H54 (cell line): ENCODE data around the gene PUS7.
"Not testable (repeated sequence)": the region's sequence is repeated elsewhere in the genome, so short reads cannot be mapped to it uniquely, and the experiment has no call there.

Experiments used
- DNase-seq: peaks from one replicate; pipeline ENCODE4 v3.0.0; 2011; ENCODE audit warnings: low spot score, mixed read lengths; ENCODE audit not compliant: insufficient read length
- FAIRE-seq: peaks from 3 replicates; lab custom pipeline; 2011; peaks lifted over from hg19 to GRCh38; lab: Jason Lieb, UNC
- POLR2A ChIP-seq: IDR thresholded peaks from 2 replicates; pipeline ENCODE4 v1.6.1; 2011; ENCODE audit warnings: low read depth, mild to moderate bottlenecking, low read length

PUS7 gene

DNA sequence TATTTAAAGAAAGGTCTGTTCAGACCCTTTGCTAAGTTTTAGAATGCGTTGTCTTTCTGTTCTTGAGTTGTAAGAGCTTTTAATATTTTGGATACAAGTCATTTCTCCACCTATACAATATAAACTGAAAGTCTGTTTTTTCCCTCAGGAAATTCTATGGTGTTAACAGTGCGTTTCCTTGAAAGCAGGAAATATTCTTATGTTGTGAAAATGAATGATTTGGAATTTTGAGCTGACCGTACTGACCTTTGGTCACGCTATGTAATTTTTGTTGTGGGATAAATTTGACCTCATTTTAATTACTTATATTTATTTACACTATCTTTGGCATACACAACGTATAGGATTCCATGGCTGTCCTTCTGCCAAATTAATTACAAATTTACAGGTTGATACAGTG, 43.5 kb downstream of the PUS7 start:
- TF ChIP-seq POLR2A, result no peak
- DNase-seq (no peak), FAIRE-seq (no peak)

DNA sequence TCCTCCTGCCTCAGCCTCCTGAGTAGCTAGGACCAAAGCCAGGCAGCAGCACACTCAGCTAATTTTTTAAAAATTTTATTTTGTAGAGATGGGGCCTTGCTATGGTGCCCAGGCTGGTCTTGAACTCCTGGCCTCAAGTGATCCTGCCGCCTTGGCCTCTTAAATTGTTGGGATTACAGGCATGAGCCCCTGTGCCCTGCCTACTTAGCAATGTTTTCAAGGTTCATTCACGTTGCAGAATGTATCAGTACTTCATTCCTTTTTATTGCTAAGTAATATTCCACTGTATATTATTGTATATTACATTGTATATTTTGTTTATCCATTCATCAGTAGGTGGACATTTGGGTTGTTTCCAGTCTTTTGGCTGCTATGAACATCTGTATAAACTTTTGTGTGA, 44.2 kb downstream of the PUS7 start:
- no peak for DNase-seq
- no peak for FAIRE-seq
- TF ChIP-seq POLR2A, result no peak

DNA sequence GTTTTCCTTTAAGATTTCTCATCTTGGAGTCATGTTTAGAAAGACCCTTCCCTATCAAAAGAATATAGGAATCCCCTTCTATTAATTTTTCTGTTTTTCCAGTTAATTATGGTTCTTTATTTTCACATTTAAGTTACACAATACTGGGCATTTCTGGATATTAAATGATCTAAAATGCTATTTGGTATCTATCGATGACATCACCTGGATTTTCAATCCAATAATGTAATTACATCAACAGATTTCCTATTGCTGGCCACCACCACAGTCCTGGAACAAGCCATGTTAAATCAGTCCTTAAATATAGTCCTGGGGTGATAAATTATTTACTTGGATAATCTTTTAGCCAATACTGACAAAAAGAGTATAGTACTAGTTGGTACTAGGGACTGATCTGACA, 48.0 kb downstream of the PUS7 start:
- FAIRE-seq (no peak), DNase-seq (no peak)
- no peak for TF ChIP-seq POLR2A

DNA sequence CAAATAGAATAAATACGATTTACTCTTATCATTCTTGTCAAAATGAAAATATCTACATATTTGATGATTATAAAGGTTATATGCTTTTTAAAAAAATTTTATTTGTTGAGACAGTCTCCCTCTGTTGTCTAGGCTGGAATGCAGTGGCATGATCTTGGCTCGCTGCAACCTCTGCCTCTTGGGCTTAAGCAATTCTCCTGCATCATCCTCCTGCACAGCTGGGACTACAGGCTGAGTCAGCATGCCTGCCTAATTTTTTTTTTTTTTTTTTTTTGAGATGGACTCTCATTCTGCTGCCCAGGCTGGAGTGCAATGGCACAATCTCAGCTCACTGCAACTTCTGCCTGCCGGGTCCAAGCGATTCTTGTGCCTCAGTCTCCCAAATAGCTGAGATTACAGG, 48.9 kb downstream of the PUS7 start:
- no peak for FAIRE-seq
- TF ChIP-seq POLR2A, result no peak
- no peak for DNase-seq

DNA sequence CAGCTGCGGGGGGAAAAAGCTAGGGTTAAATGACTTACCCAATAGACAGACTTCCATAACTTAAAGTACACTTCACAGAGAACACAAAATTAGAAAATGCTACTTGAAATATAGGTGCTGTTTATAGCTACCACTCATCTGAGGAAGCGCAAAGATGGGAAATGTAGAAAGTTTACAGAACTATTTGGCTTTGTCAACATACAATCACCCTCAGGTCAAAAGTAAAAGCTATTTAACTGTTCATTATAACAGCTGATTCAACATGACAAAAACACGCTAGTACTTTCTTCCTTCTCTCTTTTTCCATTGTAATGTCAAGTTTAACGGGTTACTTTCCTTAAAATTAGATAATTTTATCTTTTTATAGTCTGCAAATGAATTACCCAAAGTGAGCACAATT, 51.2 kb downstream of the PUS7 start:
- no peak for TF ChIP-seq POLR2A
- no peak for DNase-seq
- no peak for FAIRE-seq

DNA sequence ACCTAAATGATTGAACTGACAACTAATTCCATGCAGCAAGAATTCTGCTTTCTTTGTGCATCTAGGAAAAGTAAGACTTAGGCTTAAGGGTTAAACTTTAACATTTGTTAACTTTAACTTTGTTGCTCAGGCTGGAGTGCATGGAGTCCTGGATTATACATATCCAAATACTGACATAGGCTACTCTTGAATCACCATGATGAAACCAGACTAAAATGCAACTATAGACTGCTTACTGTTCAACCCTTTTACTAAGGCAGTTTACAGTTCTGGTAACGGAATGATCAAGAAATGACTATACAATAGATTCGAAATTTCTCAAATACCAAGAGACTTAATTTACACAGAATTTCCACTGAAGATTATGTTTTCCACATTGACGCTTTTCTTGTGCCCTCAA, 52.0 kb downstream of the PUS7 start:
- no peak for TF ChIP-seq POLR2A
- no peak for DNase-seq
- FAIRE-seq, result no peak

DNA sequence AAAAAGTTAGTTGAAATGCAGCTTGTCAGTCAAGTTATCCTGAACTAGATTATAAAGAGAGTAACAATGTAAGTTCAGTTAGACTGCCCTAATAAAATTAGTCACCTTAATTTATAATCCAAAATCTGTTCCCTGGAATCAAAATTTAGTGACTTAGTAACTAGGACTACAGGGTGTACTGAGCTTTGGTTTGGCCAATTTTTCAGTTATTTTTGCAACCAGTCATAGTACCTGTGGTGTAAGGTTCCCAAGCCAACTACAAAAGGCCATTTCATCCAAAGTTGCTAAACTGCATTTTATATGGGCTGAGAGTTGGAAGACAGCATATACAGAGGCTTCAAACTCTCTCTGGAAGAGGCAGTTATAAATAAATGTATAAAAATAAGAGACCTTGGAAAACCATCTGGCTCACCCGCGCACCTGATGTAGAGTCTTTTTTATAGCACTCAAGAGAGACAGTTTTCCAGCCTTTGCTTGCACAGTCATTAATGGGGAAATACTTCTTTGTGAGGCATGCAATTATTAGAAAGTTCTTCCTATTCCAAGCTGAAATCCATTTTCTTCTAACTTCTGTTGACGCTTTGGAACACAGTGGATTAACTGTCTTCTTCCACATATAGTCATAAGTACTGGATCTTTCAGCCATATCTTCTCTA, 59.2 kb downstream of the PUS7 start:
- no peak for TF ChIP-seq POLR2A
- no peak for FAIRE-seq
- DNase-seq, result no peak

DNA sequence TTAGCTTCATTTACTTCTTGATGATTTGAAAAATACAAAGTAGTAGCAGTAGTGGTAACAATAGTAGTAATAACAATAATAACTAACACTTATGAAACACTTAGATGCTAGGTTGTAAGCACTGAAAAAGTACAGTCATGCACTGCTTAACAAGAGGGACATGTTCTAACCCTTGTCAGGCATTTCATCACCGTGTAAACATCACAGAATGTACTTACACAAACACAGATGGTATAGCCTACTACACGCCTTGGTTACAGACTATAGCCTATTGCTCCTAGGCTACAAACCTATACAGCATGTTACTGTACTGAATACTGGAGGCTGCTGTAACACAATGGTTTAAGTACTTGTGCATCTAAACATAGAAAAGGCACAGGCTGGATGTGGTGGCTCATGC, 60.6 kb downstream of the PUS7 start:
- FAIRE-seq (no peak), DNase-seq (no peak)
- TF ChIP-seq POLR2A, result no peak

DNA sequence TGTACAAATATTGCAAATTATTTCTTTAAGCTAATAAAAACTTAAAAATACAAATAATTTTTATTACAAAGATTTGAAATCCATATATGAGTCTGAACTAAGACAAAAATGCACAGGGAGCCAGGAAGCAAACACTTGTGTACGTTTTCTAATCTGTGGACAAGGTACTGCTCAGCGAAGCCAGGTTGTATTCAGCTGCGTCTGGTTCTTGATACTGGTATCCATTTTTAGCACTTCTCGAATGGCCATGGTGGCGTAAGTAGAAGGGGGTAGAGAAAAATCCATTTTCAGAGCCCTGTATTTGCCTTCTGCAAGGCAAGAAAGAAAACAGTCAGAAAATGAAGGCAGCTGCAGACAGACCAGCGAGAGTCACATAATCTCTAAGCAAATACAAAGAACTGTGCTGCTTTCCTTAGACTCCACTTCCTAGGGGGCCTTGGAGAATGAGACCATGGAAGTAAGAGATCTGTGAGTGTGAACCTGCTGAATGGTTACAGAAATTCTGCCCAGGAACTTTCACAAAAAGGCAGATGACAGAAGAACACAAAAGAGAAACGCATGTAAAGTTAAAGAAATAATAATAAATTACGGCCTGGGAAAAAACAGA, 64.3 kb downstream of the PUS7 start:
- no peak for TF ChIP-seq POLR2A
- no peak for FAIRE-seq

DNA sequence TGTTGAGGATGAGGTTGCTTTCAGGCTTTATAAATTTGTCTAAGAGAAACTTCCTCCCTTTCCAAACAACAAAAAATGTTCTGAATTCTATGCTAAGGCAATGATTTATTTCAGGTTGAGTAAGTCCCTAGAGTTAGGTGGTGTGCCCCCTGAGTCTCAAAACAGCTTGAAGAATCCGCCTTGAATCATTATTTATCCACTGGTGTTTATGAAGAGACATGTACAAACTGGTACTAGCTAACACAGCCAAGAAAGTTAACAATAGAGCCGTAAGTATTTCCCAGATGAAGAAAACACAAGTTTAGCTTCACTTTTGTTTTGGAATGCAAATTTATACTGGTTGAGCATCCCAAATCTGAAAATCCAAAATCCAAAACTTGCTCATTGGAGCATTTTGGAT, 67.2 kb downstream of the PUS7 start:
- no peak for TF ChIP-seq POLR2A
- FAIRE-seq (no peak), DNase-seq (no peak)

More for the DNA sequence above, 64.3 kb downstream of the PUS7 start:
- no peak for DNase-seq

DNA sequence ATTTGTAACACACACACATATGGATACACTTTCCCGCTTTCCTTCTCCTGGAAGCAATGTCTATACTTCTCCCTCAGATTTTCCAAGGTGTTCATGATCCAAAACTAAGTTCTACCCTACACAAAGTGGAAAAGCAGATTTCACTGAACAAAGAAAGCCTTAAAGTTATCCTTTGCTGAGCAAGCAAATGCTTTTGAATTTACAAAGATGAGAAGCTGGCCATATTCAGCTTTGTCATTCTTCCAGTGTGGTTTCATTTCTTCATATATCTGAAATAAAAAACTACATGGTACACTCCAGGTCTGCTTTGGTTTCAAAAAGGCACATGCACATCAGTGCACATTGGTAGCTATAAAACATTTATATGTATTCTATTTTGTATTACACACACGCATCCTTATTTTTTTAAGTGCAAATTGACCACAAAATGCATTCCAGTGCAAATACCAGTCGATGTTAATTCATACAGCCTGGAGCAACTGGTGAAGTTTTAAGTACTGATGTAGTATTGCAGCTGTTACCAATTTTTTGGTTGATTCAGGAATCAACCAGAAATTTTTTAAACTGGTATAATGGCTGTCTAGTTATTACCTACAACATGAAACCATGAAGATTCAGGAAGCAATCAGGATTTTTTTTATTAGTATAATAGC, 67.8 kb downstream of the PUS7 start:
- DNase-seq (peak; percentile 18), FAIRE-seq (no peak)
- no peak for TF ChIP-seq POLR2A

DNA sequence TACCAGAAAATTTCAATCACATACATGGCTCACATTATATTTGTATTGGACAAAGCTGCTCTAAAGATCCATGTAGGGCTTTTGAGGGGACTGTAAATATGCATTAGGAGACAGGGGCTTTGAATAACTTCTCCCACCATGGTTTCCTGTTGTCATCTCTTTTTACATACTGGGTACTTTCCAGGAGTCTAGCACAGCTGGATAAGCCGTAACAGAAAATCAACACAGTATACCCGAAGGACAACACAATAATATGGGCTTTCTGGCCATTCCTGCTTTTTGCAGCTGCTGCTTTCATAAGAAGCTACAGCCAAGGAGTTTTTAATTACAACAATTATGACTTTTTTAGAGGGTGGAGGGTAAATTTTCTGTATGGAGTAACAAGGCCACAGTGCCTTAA, 70.0 kb downstream of the PUS7 start:
- DNase-seq (no peak), FAIRE-seq (no peak)
- TF ChIP-seq POLR2A, result no peak

DNA sequence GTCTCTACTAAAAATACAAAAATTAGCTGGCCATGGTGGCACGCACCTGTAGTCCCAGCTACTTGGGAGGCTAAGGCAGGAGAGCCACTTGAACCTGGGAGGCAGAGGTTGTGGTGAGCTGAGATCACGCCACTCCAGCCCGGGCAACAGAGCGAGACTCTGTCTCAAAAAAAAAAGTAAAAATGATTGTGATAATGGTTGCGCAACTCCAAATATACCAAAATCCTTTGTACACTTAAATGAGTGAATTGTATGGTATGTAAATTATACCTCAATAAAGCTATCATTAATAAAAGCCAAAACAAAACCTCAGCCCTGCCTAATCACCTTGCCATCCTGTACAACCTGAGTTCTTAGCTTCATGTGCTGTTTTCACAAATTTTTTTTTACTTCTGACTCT, 71.2 kb downstream of the PUS7 start:
- not testable (repeated sequence) for FAIRE-seq, DNase-seq

DNA sequence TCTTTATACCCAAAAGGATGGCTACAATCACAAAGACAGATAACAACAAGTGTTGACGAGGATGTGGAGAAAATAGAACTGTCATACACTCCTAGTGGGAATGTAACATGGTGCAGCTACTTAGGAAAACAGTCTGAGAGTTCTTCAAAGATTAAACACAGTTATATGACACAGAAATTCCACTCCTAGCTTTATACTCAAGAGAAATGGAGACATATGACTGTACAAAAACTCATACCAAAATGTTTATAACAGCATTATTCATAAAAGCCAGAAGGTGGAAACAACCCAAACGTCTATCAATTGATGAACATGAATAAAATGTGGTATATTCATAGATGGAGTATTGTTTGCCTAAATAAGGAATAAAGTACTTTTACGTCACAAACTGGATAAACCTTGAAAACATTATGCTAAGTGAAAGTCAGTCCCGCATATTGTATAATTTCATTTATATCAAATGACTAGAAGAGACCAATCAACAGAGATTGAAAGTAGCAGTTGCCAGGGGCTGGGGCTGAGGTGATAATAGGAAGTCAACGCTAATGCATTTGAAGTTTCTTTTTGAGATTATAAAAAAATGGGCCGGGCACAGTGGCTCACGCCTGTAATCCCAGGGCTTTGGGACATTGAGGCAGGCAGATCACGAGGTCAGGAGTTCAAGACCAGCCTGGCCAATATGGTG, 71.8 kb downstream of the PUS7 start:
- no peak for FAIRE-seq
- DNase-seq, result no peak
- no peak for TF ChIP-seq POLR2A
